Measurements from ENCODE around the gene KCTD16. TPM values are rescaled to one million over a fixed set of nuclear protein-coding genes. Genes with fewer than 3 reads are reported as not detected.

The KCTD16 gene
- total RNA-seq, 4 donors from 2014 or later = under 0.01 to 1.7 (median 0.18) TPM

- H3K4me1 ChIP-seq = no peaks in the 10 kb centered on the region
- DNase-seq = no peak
- TF ChIP-seq CTCF (IDR thresholded peaks at IDR 0.05) = no peak
- no peak for TF ChIP-seq POLR2A (IDR thresholded peaks at IDR 0.05)
- no peak overlapping the region for H3K27ac ChIP-seq
- H3K9me3 ChIP-seq = no peaks in the 10 kb centered on the region
- no peak overlapping the region for H3K4me3 ChIP-seq
- no peaks in the 10 kb centered on the region for H3K27me3 ChIP-seq
- H3K36me3 ChIP-seq = no peaks in the 10 kb centered on the region
Observed at GRCh38 chr5:144457160-144457559, 286.5 kb downstream of the KCTD16 start.

- Histone ChIP-seq H3K27ac (no peak overlapping the region), H3K4me3 (no peak overlapping the region), H3K36me3 (no peaks in the 10 kb centered on the region), H3K27me3 (no peaks in the 10 kb centered on the region), H3K4me1 (no peaks in the 10 kb centered on the region), H3K9me3 (no peaks in the 10 kb centered on the region)
- no peak for TF ChIP-seq CTCF (IDR thresholded peaks at IDR 0.05)
- no peak for TF ChIP-seq POLR2A (IDR thresholded peaks at IDR 0.05)
- DNase-seq = no peak
Observed at GRCh38 chr5:144458216-144458615, 287.5 kb downstream of the KCTD16 start.

- H3K4me3 ChIP-seq = no peak overlapping the region
- no peaks in the 10 kb centered on the region for H3K36me3 ChIP-seq
- DNase-seq = no peak
- no peaks in the 10 kb centered on the region for H3K9me3 ChIP-seq
- H3K4me1 ChIP-seq = no peaks in the 10 kb centered on the region
- H3K27me3 ChIP-seq = no peaks in the 10 kb centered on the region
- TF ChIP-seq CTCF (IDR thresholded peaks at IDR 0.05) (no peak), POLR2A (IDR thresholded peaks at IDR 0.05) (no peak)
- no peak overlapping the region for H3K27ac ChIP-seq
Observed at GRCh38 chr5:144460600-144460999, 289.9 kb downstream of the KCTD16 start.

- TF ChIP-seq CTCF (IDR thresholded peaks at IDR 0.05) (no peak), POLR2A (IDR thresholded peaks at IDR 0.05) (no peak)
- no peak overlapping the region for H3K27ac ChIP-seq
- H3K4me1 ChIP-seq = no peaks in the 10 kb centered on the region
- no peak overlapping the region for H3K4me3 ChIP-seq
- no peaks in the 10 kb centered on the region for H3K27me3 ChIP-seq
- no peaks in the 10 kb centered on the region for H3K9me3 ChIP-seq
- H3K36me3 ChIP-seq = no peaks in the 10 kb centered on the region
- DNase-seq = no peak
Observed at GRCh38 chr5:144462577-144462976, 291.9 kb downstream of the KCTD16 start.

- Histone ChIP-seq H3K27ac (no peak overlapping the region), H3K36me3 (no peaks in the 10 kb centered on the region), H3K4me3 (no peak overlapping the region), H3K4me1 (no peaks in the 10 kb centered on the region), H3K27me3 (no peaks in the 10 kb centered on the region), H3K9me3 (no peaks in the 10 kb centered on the region)
- TF ChIP-seq POLR2A (IDR thresholded peaks at IDR 0.05) (no peak), CTCF (IDR thresholded peaks at IDR 0.05) (no peak)
- DNase-seq = no peak
Observed at GRCh38 chr5:144463481-144464223, 293.0 kb downstream of the KCTD16 start.

All from Peyer's patch (tissue), 4 donors.